ENCODE data around the gene FAT1.

The FAT1 gene

DNA sequence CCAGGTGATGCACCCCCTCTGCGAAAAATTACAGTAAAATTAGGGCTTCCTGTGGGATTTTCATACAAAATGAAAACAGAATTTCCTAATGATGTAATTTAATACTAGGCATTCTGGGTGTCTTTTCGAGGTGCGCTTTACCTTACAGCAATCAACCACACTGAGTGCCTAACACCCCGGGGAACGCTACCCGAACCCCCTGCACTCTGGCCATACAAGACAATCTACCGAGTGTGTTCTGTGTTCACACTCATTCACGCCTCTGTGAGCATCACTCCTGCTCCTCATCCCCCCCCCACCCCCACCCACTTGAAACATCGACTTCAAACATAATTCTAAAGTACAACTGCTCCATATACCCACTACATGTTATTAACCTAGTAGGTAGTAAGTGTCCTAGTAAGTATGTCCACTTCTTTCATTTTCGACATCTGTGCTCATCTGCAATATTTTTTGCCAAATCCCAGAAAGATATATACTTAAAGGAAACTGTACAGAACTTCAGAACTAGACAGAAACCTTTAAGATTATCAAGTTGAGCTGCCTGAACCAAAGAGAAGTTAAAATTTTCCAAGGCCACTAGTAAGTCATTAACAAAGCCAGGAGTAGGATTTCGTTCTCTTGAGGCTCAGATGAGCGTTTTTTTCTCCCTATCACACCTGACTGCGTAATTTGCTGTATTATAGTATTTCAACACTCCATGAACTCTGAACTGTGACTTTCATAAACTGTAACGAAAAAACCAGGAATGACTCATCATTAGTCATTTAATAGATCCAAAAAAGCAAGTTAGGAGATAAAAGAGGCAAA lies 80.0 kb downstream of the FAT1 start:
- Histone ChIP-seq H3K9me3 (no peaks in the 10 kb centered on the region), H3K27me3 (no peaks in the 10 kb centered on the region), H3K4me3 (ENCODE audit: low read depth, low read length) (no peak overlapping the region), H3K36me3 (no peaks in the 10 kb centered on the region), H3K4me1 (no peaks in the 10 kb centered on the region)
- DNase-seq, result no peak
- TF ChIP-seq, protein P1, sequence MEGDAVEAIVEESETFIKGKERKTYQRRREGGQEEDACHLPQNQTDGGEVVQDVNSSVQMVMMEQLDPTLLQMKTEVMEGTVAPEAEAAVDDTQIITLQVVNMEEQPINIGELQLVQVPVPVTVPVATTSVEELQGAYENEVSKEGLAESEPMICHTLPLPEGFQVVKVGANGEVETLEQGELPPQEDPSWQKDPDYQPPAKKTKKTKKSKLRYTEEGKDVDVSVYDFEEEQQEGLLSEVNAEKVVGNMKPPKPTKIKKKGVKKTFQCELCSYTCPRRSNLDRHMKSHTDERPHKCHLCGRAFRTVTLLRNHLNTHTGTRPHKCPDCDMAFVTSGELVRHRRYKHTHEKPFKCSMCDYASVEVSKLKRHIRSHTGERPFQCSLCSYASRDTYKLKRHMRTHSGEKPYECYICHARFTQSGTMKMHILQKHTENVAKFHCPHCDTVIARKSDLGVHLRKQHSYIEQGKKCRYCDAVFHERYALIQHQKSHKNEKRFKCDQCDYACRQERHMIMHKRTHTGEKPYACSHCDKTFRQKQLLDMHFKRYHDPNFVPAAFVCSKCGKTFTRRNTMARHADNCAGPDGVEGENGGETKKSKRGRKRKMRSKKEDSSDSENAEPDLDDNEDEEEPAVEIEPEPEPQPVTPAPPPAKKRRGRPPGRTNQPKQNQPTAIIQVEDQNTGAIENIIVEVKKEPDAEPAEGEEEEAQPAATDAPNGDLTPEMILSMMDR (IDR thresholded peaks at IDR 0.05; ENCODE audit: low read depth, low read length), result no peak

GRCh38 chr4:186642998-186643397 lies 80.7 kb downstream of the FAT1 start:
- Histone ChIP-seq H3K9me3 (no peaks in the 10 kb centered on the region), H3K36me3 (no peaks in the 10 kb centered on the region), H3K4me3 (ENCODE audit: low read depth, low read length) (no peak overlapping the region), H3K27me3 (no peaks in the 10 kb centered on the region; the same call in 1 of the 2 replicates), H3K4me1 (no peaks in the 10 kb centered on the region)
- no peak for DNase-seq
- TF ChIP-seq, protein P1 (IDR thresholded peaks at IDR 0.05; ENCODE audit: low read depth, low read length), result no peak

DNA sequence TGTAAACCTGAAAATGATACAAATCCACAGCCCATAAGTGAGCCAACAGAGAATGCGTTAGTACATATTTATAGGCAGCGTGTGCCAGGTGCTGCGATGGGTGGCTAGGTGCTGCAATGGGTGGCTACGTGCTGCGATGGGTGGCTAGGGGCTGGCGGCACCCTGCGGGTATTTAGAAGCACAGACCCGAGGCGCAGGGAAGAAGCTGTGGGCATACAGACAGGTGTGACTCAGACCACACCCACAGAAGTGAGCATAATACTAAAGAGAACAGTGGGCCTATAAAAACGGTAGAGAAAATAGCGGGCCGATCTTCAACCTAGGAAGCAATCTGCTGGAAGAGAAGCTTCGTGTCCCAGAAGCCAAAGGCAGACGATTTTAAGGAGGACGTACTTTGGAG lies 81.1 kb downstream of the FAT1 start:
- Histone ChIP-seq H3K36me3 (no peaks in the 10 kb centered on the region), H3K9me3 (no peaks in the 10 kb centered on the region), H3K4me3 (ENCODE audit: low read depth, low read length) (no peak overlapping the region), H3K4me1 (no peaks in the 10 kb centered on the region), H3K27me3 (peaks cover 4% of the 10 kb centered on the region; the same call in 1 of the 2 replicates)
- TF ChIP-seq, protein P1 (IDR thresholded peaks at IDR 0.05; ENCODE audit: low read depth, low read length), result no peak
- no peak for DNase-seq

GRCh38 chr4:186634591-186635128 lies 89.0 kb downstream of the FAT1 start:
- H3K36me3 ChIP-seq, result no peaks in the 10 kb centered on the region
- TF ChIP-seq, protein P1 (IDR thresholded peaks at IDR 0.05; ENCODE audit: low read depth, low read length), result no peak

GRCh38 chr4:186633844-186634243 lies 89.8 kb downstream of the FAT1 start:
- Histone ChIP-seq H3K27me3 (peaks cover 4% of the 10 kb centered on the region; the same call in 1 of the 2 replicates), H3K9me3 (no peaks in the 10 kb centered on the region), H3K36me3 (no peaks in the 10 kb centered on the region), H3K4me3 (ENCODE audit: low read depth, low read length) (no peak overlapping the region), H3K4me1 (no peaks in the 10 kb centered on the region)
- TF ChIP-seq, protein P1 (IDR thresholded peaks at IDR 0.05; ENCODE audit: low read depth, low read length), result no peak
- no peak for DNase-seq

More at GRCh38 chr4:186634591-186635128, 89.0 kb downstream of the FAT1 start:
- Histone ChIP-seq H3K9me3 (no peaks in the 10 kb centered on the region), H3K27me3 (peaks cover 4% of the 10 kb centered on the region; the same call in 1 of the 2 replicates), H3K4me1 (no peaks in the 10 kb centered on the region), H3K4me3 (ENCODE audit: low read depth, low read length) (no peak overlapping the region)
- DNase-seq, result no peak

- DNase-seq, result no peak
- no peaks in the 10 kb centered on the region for H3K9me3 ChIP-seq
- no peaks in the 10 kb centered on the region for H3K36me3 ChIP-seq
- TF ChIP-seq, protein P1 (IDR thresholded peaks at IDR 0.05; ENCODE audit: low read depth, low read length), result no peak
- no peaks in the 10 kb centered on the region for H3K4me1 ChIP-seq
- H3K27me3 ChIP-seq, result no peaks in the 10 kb centered on the region
- no peak overlapping the region for H3K4me3 ChIP-seq (ENCODE audit: low read depth, low read length)
Measured at GRCh38 chr4:186630128-186630527, 93.5 kb downstream of the FAT1 start.
